Stromal cell of bone marrow (primary cell): ENCODE results near the gene TGFBR1.

Experiments
- DNase-seq: peaks from one replicate; pipeline ENCODE4 v3.0.0-alpha.2; 2012; ENCODE audit warnings: low read depth

The TGFBR1 gene

DNA sequence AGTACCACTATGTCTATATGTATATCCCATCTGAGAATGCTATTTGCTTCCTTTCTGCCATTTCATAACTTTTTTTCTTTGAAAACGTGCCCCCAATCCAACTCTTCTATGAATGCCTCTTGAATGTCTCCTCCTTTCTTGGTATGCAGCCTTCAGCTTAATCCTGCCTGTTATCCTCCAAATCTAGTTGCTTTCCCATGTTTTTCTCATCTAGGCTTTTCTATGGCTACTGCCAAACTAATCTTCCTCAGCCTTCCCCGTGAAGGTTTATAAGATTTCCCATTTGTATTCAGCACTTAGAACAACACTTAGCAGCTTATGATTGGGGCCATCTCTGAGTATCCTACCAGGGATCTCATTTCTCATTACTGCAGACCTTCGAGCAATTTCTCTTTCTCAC lies 2.5 kb downstream of the TGFBR1 start:
- DNase-seq, result no peak

DNA sequence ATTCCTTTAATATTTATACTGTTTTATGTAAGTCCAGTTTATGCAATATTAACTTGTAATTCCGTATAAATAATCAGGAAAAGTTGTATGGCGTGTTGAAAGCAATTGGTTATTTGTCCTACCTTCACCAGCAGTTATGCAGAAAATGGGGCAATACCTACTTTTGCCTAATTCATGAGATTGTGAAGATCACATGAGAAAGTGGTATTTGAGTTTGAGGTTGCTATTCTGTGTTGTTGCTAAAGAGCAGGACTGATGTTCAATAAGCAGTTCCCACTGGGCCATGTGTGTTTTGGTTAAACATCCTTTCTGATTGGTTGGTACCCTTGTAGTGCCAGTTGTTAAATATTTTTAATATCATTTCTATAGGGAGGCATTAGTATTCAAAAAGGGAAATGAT lies 3.2 kb downstream of the TGFBR1 start:
- DNase-seq, result no peak

DNA sequence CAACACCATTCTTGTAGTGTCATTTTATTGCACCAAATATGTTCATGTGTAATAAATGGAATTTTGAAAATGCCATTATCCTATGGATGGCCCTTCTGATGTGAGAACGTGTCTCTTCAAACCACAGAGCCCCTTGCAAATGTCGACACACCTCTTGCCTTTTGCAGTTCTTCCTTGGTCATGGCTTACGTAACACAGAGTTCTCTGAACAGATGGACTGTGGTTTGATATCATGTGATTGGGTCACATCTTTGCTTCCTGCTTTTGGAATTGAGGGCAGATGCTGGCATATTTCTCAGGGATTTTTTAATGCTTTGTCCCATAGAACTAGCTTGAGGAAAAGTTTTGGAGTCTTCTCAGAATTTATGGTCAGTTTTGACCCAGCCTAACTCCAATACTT lies 4.6 kb downstream of the TGFBR1 start:
- DNase-seq, result no peak

DNA sequence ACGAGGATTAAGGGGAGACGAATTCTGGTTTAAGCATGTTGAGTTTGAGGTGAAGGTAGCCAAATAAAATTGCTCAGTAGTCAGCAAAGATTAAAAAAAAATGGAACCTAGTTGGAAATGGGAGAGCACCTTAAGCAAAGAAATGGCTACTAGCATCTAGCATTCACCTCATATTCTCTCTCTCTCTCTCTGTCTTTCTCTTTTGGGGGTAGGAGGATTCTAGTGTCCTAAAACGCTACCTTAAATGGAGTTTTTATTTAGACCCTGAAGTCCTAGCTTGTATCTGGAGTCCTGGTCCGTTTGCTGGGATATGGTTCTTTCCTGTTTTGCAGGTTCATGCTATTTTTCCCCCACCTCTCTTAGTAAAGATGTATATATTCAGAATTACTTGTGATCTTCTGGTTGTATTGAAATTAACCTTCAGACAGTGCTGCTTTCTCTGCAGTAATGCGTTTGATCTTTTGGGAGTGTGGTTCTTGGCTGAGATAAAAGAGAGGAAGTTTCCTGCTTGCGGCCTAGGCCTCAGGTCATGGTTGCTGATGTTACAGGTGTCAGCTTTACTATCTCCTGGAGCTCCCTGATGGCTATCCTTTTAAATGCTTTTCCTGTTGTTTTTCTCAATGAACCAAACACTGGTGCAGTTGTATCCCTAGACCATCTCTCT lies 8.0 kb downstream of the TGFBR1 start:
- DNase-seq, result no peak

DNA sequence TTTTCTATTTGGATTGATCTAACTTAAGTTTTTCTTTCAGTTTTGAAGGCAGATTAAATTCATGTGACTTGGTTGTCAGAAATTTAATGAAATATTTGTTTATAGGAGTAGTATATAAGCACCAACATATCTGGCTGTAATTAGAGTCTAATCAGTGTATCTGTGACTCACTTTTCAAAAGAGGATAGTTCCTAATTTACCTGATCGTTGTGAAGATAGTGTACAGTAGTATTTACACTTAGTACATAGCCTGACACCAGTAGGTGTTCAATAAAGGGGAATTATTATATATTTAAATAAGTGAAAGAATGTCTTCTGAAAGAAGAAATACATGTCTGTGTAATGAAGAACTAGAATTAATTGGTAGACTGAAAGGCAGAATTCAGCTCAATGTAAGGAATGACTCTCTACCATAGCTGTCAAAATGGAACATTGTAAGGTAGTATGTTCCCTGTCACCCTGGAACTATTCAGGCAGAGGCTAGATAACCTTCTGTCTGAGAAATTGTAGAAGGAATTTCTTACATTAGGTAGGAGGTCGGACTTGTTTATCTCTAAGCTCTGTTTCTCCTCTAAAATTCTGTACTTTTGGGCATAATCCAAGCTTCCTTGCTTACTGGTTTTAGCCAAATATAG lies 8.6 kb downstream of the TGFBR1 start:
- DNase-seq, result no peak

DNA sequence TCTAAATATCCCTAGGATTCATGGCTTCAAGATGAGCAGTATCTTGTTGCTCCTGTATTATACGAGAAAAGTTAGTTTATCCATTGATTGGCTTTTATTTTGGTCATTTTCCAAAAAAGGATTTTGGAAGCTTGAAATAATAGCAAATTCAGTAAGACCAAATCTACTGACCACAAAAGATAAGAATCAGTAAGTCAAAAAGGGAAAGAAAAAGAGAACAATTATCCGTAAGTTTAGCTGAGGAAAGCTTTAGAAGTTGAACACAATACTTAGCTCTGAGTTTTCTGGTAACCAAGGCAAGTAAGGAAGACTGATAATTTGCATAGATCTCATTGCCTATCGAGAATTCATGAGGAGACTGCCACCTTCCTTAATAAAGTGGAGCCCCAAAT lies 9.1 kb downstream of the TGFBR1 start:
- DNase-seq, result no peak

DNA sequence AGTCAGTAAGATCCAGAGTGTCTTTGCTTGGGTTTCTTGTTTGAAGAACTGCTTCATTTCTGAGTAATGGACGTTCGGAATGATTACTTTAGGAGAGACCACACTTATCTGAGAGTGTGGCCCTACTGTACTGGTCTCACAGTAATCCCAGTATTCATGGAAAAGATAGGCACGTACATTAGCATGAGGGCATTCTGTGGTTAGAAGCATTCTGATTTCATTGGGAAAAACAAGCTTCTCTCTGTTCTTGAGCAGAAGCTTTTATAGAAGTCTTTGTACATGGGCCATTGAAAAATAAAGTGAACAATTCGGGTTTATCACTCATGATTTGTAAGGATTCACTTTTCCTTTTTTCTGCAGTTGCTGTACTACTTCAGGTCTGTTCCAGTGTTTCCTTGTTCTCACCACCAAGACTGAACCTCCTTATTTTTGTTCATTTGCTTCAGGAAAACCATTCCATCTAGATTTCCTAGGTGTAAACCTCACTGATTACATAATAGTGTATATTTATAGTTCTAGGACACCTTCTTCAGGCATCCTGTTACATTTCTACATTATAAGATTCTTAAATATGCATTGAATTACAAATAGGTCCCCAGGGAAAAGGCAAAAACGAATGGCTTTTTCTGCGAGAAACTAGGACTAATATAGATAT lies 10.1 kb downstream of the TGFBR1 start:
- no peak for DNase-seq

DNA sequence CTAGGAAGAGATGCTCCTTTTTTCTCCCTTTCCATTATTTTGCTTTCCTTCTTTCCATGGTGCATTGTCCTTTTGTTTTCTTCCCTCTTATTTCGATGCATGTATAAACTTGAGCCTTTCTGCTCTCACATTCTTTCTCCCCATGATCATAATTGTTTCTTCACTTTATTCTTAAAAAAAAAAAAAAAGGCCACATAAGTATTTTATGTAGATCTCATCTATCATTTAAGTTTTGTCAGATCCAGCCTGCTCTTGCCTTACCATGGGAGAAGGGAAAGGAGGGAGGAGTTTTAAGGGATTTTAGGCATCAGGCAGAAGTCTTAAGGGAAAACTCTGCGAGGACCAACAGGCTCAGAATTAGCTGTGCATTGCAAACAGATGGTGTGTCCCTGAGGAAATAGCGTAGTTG lies 11.1 kb downstream of the TGFBR1 start:
- no peak for DNase-seq

DNA sequence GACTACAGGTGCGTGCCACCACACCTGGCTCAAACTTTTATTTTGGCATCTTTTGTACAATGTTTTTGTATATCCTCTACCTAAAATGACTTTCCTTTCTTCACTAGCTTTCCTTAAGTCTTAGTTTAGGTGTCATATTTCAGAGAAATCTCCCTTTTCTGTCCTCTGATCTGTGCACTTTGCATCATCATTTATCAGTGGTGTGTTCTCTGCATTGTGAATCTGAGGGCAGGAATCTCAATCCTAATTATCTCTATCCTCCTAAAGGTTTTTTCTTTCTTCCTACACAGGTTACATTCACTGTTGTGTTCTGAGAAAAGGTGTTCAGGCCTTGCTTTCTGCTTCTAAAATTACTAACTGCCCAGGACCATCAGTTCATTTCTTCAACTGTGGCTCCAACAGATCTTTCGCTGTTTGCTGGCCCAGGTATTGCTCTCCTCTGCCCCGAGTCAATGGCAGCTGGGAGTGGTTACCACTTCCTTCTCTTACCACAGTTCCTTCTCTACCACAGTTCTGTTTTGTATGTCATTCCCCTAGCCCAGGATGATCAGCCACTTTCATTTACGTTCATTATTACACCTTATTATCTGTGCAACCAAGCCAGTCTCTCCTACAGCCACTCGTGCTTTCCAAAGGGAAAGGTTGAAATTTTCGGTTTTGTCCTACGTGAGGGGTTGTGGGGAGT lies 14.0 kb downstream of the TGFBR1 start:
- no peak for DNase-seq

DNA sequence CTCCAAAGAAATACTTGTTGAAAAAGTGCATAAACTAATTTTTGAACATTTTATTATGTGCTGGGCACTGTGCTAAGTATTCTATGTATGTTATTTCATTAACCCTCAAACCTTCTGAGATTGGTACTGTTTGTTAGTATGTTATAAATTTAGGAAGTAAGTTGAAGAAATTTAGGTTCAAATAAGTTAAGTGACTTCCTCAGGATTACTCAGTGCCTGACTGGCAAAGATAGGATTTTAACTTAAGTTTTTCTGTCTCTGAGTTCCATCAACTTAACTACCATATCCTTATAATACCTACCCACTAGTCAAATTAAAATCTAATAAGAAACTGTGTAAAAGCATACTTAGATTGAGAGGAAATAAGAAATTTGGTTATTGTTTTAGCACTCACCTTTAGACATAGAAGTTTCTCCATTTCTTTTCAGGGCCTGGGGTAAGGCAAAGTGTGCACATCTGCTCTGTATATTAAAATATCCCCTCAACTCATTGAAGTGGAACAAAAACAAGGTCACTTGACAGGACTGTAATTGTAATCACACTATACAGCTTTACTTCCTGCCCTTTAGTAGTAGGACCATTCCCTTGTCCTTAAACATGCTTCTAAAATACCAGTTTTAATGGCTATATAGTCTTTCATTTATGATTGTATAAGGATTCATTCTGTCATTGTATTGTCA lies 15.2 kb downstream of the TGFBR1 start:
- DNase-seq, result no peak

DNA sequence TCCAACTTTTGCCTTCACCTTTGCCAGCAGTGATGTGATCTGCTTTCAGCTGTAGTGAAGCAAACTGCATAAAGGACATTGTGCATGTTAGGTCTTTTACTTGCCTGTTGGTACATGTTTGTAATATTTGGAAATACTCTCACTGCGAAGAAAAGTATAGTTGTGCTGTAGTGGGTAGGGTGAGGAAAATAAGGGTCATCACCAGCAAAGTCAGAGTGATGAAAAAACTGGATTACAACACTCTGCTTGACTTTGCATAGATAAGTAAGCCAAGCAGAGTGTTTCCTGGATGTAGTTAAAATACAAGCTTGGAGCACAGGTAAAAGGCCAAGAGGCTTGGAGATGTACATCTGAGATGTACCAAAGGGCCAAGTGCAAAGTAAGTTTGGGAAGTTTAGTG lies 16.7 kb downstream of the TGFBR1 start:
- DNase-seq, result no peak

DNA sequence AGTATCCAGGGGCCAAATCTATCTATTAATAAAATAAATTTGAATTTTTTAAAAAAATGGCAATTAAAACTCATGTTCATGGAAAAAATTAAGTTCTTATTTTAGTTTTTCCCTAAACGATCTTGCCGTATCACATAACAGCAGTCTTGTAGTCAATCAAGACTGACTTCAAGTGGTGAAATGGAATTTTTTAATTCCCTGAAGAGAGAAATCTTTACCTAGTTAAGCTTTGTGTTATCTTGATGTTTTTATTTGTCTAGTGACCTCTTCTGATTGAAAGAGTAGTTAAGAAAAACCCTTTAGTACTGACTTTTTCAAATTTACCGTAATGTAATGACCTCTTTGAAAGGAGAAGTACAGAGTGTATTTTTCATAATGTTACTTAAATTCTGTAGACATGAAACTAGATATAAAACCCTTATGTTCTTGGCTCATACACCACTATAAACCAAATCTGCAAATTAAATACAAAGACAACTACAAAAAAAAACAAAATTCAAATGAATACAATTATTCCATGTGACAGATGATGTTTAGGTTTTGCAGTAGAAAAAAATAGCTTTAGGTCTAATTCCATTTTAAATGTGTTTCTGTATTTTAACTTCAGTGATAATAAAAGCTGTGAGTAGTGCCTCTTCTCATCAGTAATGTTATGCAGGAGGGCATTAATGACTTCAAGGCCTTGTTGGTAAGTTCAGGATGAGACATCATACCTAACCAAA lies 19.8 kb downstream of the TGFBR1 start:
- DNase-seq, result no peak

DNA sequence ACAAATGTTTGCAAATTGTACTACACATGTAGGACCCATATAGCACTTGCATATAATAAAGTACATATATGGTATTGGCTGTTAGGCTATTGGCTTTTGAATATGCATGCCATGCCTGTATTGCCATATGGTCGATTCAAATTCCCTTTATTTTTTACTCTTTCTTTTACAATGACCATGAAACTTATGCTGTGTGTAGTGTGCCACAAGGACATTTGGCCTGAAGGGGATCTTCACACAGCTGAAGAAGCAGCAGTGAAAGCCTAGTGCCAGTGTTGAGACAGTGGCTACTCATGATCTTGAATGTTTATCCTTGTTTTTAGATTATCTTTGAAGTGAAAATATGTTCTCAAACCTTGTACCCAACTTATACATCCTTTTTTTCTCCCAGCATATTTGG lies 20.5 kb downstream of the TGFBR1 start:
- DNase-seq, result no peak

DNA sequence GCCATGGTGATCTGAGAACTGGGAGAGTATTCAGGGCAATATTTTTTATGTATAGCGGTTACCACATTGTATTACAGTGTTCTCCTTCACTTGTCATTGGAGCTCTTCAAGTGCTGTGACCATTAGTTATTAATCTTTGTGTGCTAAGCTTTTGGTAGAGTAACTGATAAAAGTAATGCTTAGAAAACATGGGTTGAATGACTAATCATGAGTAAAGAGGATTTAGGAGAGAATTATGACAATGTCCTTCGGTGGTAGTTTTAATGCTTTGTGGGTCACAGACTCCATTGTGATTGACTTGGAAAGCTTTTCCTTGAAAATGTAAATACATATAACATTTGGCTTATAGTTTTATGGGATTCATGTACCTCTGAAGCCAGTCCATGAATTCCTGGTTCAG lies 21.4 kb downstream of the TGFBR1 start:
- no peak for DNase-seq

DNA sequence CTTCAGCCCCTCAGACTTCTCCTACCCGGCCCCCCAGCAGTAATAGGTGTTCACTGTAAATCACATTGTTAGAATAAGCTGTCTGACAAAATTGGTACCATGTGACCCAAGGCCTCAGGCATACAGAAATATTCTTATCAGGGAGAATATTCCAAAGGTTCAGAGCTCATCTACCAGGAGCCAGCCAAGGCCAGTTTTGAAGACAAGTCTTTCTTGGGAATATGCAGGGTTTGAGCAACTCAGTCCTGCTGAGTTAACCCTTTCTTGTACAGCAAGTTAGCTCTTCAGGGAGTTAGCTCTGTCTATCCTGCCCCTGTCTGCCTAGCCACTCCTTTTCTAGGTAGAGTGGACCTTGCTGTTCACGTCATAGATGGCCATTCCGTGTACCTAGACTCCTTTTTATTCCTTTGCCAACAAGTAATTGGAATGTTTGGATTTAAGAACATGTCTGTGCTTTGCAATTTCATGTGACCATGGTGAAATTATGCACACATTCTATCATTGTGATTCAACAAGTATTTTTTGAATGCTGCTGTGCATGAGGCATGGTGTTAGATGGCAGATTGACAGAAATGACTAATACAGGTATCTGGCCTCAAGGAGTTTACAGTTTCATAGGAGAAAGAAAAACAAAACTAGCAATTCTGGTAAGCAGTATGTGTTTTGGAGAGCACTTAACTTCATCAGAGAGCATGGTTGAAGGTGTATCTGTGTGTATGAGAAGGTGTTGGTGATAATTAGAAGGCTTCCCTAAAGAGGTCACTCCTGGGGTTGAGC lies 22.6 kb downstream of the TGFBR1 start:
- peak; percentile 22 for DNase-seq

DNA sequence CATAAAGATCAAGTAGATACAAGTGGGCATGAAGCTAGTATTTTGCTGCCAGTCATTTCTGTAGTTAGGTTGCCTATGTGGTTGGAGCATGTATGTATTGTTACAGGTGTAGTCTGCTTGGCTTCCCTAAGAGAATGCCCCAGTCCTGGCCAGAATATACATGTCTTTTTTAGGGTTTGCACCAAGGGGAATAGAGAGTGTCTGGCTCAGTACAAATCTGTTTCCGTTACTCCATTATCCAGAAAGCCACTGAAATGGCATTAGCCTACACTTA lies 23.2 kb downstream of the TGFBR1 start:
- no peak for DNase-seq

DNA sequence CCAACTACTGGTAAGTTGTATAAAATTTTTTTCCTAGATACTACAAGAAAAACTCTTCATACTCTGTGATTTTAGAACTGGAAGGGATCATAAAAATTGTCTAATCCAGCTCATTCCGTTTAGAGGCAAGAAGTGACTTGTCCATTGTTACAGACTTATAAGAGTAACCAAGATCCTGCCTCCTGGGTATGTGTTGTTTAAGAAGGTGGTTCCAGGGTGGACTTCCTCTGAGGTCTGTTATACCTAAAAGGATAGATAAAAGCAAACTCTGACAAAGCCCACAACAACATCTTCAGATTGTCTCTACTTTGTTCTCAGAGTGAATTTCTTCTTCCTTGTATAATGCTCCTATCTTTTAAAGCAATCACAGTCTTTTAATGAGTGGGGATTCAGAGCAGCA lies 24.2 kb downstream of the TGFBR1 start:
- no peak for DNase-seq

DNA sequence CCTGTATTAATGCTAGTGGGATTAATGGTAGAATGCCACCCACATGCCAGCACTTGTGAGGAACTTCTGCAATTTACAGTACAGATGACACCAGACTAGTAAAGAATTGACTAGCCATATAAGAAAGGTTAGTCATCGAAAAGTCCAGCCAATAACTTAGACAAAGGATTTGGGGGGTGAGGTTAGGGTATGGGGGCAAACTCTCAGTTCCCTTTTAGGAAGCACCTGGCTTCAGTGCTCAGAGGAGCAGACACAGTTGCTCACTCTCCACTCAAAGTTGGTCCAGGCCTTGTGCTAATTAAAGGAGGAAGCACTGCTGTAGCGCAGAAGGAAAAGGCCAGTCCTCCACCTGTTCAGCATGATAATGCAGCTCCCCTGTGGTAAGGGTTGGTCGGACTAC lies 25.2 kb downstream of the TGFBR1 start:
- no peak for DNase-seq

DNA sequence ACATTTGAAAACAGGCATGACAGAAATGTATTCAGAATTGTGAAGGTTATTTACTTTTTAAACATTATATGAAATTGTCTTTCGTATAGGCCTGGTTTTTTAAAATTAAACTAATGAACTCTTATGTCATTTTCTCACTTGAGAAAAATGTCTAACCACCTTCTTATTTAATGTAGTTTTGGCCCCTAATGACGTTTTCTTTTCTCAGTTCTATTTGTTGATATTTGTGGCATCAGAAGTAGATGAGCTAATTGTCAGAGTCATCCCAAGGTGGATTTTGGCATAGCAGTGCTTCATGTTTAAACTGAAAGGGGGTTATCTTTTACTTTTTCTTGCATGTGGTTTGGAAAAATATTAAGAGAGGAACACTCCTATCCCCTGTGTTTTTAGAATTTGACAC lies 28.2 kb downstream of the TGFBR1 start:
- DNase-seq, result no peak

DNA sequence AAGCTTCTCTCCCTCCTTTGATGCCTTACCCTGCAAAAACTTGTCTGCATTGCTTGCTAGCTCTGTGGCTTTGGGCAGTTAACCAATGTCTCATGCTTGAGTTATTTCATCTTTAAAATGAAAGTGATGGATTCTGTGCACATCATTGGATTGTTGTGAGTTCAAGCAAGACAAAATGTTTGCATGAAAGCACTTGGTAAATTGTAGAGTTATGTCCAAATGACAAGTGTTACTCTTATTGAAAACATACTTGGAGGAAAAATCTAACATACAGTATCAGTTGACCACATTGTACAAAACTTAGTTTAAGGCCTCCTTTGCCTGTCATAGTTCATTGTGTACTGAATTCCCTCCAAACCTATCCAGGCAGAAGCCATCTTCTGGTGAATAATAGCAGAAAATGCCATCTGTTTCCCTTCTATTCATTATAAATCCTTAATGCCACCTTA lies 30.0 kb downstream of the TGFBR1 start:
- DNase-seq, result peak; percentile 40

DNA sequence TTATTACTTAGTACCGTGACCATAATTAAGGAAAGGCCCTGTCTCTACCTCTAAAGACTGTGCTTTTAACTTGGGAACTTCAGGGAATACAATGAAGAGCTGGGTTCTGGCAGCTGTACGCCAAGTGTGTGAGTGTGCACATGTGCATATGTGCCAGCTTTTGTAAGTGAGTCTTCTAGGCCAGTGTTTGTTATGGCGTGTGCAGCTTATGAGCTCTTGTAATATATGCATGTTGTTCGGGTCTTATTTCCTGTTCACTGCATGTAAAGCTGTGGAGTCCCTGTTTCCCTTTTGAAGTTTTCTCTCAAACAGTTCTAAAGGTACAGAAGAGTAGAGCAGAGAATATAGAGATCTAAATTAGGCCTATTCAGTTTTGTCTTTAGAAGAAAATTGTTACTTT lies 30.5 kb downstream of the TGFBR1 start:
- no peak for DNase-seq
